HEK293 (cell line): ENCODE measurements around the gene REST.

ENCODE experiments used
- CTCF ChIA-PET: fragments of 350-600 bp; formaldehyde crosslinking; extraction: SDS; loops from one replicate; lab custom pipeline; 2021; ENCODE audit warnings: antibody characterized with exemption; lab: Yijun Ruan, JAX
- POLR2A ChIA-PET: fragments of 300-600 bp; formaldehyde crosslinking; extraction: SDS; loops from one replicate; lab custom pipeline; 2020; ENCODE audit warnings: antibody characterized with exemption, inconsistent platforms; lab: Yijun Ruan, JAX
- H3K27ac ChIP-seq: fragments of 200-500 bp; sonication (Bioruptor generic); 2 replicates; pipeline ENCODE4 v1.5.1; 2014; ENCODE audit warnings: low read depth, low read length, control low read depth, inconsistent platforms; ENCODE audit errors: extremely low read depth
- H3K36me3 ChIP-seq, 2 experiments: fragments of 200-500 bp in 1 of 2; sonication (Bioruptor generic) in 1 of 2; 1 replicate in 1 of 2; 2 replicates in 1 of 2; pipeline ENCODE4 v1.5.1; 2014 to 2017; ENCODE audit warnings: inconsistent platforms in 2 of 2, low read length in 2 of 2; ENCODE audit not compliant: control insufficient read depth in 2 of 2, insufficient read depth in 1 of 2
- H3K4me1 ChIP-seq: fragments of 200-500 bp; sonication (Bioruptor generic); 2 replicates; pipeline ENCODE4 v1.5.1; 2014; ENCODE audit warnings: mild to moderate bottlenecking, low read length, inconsistent platforms; ENCODE audit not compliant: control insufficient read depth, insufficient read depth
- H3K4me3 ChIP-seq: 2 replicates; pipeline ENCODE4 v1.5.1; 2011; ENCODE audit warnings: low read depth, mild to moderate bottlenecking, control low read depth, low read length, moderate library complexity
- H3K9me3 ChIP-seq: fragments of 200-500 bp; sonication (Bioruptor generic); 2 replicates; pipeline ENCODE4 v1.5.1; 2014; ENCODE audit warnings: low read depth, low read length, inconsistent platforms; ENCODE audit not compliant: control insufficient read depth, insufficient read depth
- MYNN ChIP-seq: fragments of 450-650 bp; formaldehyde crosslinking; IDR thresholded peaks from 2 replicates; pipeline ENCODE4 v1.5.1; 2016; ENCODE audit warnings: missing biosample characterization, missing genetic modification characterization, borderline replicate concordance
- SP2 ChIP-seq: fragments of 450-650 bp; formaldehyde crosslinking; IDR thresholded peaks from 2 replicates; pipeline ENCODE4 v1.5.1; 2016; ENCODE audit warnings: missing biosample characterization, missing genetic modification characterization
- TRIM28 ChIP-seq: IDR thresholded peaks from 2 replicates; pipeline ENCODE4 v1.6.1; 2011; ENCODE audit warnings: low read length, control low read depth, borderline replicate concordance
- WT1 ChIP-seq: fragments of 450-650 bp; formaldehyde crosslinking; IDR thresholded peaks from 2 replicates; pipeline ENCODE4 v1.5.1; 2016; ENCODE audit warnings: missing biosample characterization, missing genetic modification characterization
- ZBTB8A ChIP-seq: fragments of 450-650 bp; formaldehyde crosslinking; IDR thresholded peaks from 2 replicates; pipeline ENCODE4 v1.5.1; 2016; ENCODE audit warnings: missing biosample characterization, missing genetic modification characterization
- ZIC2 ChIP-seq: fragments of 450-650 bp; formaldehyde crosslinking; IDR thresholded peaks from 2 replicates; pipeline ENCODE4 v1.5.1; 2016; ENCODE audit warnings: missing biosample characterization, missing genetic modification characterization
- ZNF132 ChIP-seq: fragments of 450-650 bp; formaldehyde crosslinking; IDR thresholded peaks from 2 replicates; pipeline ENCODE4 v1.5.1; 2017; ENCODE audit warnings: missing biosample characterization, missing genetic modification characterization, borderline replicate concordance
- ZNF211 ChIP-seq: fragments of 450-650 bp; formaldehyde crosslinking; IDR thresholded peaks from 2 replicates; pipeline ENCODE4 v1.5.1; 2016; ENCODE audit warnings: low read depth, missing biosample characterization, missing genetic modification characterization
- ZNF335 ChIP-seq: fragments of 450-650 bp; formaldehyde crosslinking; conservative IDR thresholded peaks from 2 replicates; pipeline ENCODE4 v1.5.1; 2016; ENCODE audit warnings: missing biosample characterization, missing genetic modification characterization
- ZNF571 ChIP-seq: fragments of 450-650 bp; formaldehyde crosslinking; IDR thresholded peaks from 2 replicates; pipeline ENCODE4 v1.5.0; 2017; ENCODE audit warnings: missing biosample characterization, missing genetic modification characterization
- ZNF626 ChIP-seq: fragments of 450-650 bp; sonication (Bioruptor Pico); formaldehyde crosslinking; IDR thresholded peaks from 2 replicates; pipeline ENCODE4 v1.5.1; 2018; ENCODE audit warnings: missing biosample characterization, missing genetic modification characterization, inconsistent platforms
- ZNF670 ChIP-seq: fragments of 450-650 bp; formaldehyde crosslinking; IDR thresholded peaks from 2 replicates; pipeline ENCODE4 v1.5.1; 2016; ENCODE audit warnings: missing biosample characterization, missing genetic modification characterization, low read depth
- ZNF843 ChIP-seq: fragments of 450-650 bp; formaldehyde crosslinking; IDR thresholded peaks from 2 replicates; pipeline ENCODE4 v1.5.1; 2016; ENCODE audit warnings: missing biosample characterization, missing genetic modification characterization
- TF ChIP-seq, protein P1 (sequence below): fragments of 450-650 bp; formaldehyde crosslinking; IDR thresholded peaks from 2 replicates; pipeline ENCODE4 v1.5.1; 2016; ENCODE audit warnings: missing biosample characterization, missing genetic modification characterization
- TF ChIP-seq, protein P2 (sequence below): fragments of 450-650 bp; formaldehyde crosslinking; IDR thresholded peaks from 2 replicates; pipeline ENCODE4 v1.5.1; 2016; ENCODE audit warnings: missing biosample characterization, missing genetic modification characterization
- TF ChIP-seq, protein P3 (sequence below): fragments of 450-650 bp; formaldehyde crosslinking; IDR thresholded peaks from 2 replicates; pipeline ENCODE4 v1.5.1; 2017; ENCODE audit warnings: missing biosample characterization, missing genetic modification characterization
- TF ChIP-seq, protein P4 (sequence below): fragments of 450-650 bp; IDR thresholded peaks from 2 replicates; pipeline ENCODE4 v1.5.1; 2018; ENCODE audit warnings: missing biosample characterization, mild to moderate bottlenecking, missing genetic modification characterization
- TF ChIP-seq, protein P5 (sequence below): fragments of 450-650 bp; formaldehyde crosslinking; IDR thresholded peaks from 2 replicates; pipeline ENCODE4 v1.5.1; 2016; ENCODE audit warnings: missing biosample characterization, missing genetic modification characterization

The REST gene

DNA sequence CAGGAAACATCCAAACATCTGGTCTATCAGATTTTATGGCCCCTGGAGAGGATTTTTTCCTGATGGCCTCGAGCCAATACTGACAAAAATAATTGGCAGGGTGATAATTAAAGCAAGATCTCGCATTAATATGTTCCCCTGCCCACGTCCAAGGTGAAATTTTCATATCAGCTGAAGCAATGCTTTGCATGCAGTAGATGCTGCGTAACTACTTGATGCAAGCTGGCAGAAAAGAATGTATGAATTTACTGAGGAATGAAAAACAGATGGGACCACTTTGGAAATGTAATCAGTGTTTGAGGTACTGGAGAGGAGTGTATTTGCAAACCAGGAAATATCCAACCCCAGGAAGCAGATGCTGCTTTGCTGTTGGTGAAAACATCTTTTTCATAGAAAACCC lies 36.8 kb upstream of the REST start:
- no peaks in the 10 kb centered on the region for H3K36me3 ChIP-seq
- CTCF ChIA-PET, result no interaction called here
- TF ChIP-seq ZNF670 (tag by site-specific recombination), result no peak
- TF ChIP-seq, protein P1, sequence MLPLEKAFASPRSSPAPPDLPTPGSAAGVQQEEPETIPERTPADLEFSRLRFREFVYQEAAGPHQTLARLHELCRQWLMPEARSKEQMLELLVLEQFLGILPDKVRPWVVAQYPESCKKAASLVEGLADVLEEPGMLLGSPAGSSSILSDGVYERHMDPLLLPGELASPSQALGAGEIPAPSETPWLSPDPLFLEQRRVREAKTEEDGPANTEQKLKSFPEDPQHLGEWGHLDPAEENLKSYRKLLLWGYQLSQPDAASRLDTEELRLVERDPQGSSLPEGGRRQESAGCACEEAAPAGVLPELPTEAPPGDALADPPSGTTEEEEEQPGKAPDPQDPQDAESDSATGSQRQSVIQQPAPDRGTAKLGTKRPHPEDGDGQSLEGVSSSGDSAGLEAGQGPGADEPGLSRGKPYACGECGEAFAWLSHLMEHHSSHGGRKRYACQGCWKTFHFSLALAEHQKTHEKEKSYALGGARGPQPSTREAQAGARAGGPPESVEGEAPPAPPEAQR (tag by site-specific recombination), result no peak
- no peak for TF ChIP-seq ZNF626
- TF ChIP-seq, protein P2, sequence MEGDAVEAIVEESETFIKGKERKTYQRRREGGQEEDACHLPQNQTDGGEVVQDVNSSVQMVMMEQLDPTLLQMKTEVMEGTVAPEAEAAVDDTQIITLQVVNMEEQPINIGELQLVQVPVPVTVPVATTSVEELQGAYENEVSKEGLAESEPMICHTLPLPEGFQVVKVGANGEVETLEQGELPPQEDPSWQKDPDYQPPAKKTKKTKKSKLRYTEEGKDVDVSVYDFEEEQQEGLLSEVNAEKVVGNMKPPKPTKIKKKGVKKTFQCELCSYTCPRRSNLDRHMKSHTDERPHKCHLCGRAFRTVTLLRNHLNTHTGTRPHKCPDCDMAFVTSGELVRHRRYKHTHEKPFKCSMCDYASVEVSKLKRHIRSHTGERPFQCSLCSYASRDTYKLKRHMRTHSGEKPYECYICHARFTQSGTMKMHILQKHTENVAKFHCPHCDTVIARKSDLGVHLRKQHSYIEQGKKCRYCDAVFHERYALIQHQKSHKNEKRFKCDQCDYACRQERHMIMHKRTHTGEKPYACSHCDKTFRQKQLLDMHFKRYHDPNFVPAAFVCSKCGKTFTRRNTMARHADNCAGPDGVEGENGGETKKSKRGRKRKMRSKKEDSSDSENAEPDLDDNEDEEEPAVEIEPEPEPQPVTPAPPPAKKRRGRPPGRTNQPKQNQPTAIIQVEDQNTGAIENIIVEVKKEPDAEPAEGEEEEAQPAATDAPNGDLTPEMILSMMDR (tag by site-specific recombination), result no peak
- TF ChIP-seq ZNF335 (tag by site-specific recombination), result 0 out of 2 replicates have a peak, but pooled peaks have one; percentile 11
- TF ChIP-seq ZBTB8A (tag by site-specific recombination), result no peak
- no peak for TF ChIP-seq SP2 (tag by site-specific recombination)
- TF ChIP-seq ZNF571, result no peak
- TF ChIP-seq, protein P3, sequence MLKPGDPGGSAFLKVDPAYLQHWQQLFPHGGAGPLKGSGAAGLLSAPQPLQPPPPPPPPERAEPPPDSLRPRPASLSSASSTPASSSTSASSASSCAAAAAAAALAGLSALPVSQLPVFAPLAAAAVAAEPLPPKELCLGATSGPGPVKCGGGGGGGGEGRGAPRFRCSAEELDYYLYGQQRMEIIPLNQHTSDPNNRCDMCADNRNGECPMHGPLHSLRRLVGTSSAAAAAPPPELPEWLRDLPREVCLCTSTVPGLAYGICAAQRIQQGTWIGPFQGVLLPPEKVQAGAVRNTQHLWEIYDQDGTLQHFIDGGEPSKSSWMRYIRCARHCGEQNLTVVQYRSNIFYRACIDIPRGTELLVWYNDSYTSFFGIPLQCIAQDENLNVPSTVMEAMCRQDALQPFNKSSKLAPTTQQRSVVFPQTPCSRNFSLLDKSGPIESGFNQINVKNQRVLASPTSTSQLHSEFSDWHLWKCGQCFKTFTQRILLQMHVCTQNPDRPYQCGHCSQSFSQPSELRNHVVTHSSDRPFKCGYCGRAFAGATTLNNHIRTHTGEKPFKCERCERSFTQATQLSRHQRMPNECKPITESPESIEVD, result peak; percentile 11; the same call in 1 of the 2 replicates
- TF ChIP-seq, protein P4, sequence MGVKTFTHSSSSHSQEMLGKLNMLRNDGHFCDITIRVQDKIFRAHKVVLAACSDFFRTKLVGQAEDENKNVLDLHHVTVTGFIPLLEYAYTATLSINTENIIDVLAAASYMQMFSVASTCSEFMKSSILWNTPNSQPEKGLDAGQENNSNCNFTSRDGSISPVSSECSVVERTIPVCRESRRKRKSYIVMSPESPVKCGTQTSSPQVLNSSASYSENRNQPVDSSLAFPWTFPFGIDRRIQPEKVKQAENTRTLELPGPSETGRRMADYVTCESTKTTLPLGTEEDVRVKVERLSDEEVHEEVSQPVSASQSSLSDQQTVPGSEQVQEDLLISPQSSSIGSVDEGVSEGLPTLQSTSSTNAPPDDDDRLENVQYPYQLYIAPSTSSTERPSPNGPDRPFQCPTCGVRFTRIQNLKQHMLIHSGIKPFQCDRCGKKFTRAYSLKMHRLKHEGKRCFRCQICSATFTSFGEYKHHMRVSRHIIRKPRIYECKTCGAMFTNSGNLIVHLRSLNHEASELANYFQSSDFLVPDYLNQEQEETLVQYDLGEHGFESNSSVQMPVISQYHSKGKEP (tag by site-specific recombination), result peak; percentile 69
- no peak for TF ChIP-seq ZNF132 (tag by site-specific recombination)
- no peak for TF ChIP-seq MYNN
- TF ChIP-seq, protein P5, sequence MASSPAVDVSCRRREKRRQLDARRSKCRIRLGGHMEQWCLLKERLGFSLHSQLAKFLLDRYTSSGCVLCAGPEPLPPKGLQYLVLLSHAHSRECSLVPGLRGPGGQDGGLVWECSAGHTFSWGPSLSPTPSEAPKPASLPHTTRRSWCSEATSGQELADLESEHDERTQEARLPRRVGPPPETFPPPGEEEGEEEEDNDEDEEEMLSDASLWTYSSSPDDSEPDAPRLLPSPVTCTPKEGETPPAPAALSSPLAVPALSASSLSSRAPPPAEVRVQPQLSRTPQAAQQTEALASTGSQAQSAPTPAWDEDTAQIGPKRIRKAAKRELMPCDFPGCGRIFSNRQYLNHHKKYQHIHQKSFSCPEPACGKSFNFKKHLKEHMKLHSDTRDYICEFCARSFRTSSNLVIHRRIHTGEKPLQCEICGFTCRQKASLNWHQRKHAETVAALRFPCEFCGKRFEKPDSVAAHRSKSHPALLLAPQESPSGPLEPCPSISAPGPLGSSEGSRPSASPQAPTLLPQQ (tag by site-specific recombination), result no peak
- no peak for TF ChIP-seq WT1 (tag by site-specific recombination)
- H3K4me1 ChIP-seq, result no peaks in the 10 kb centered on the region
- POLR2A ChIA-PET, result no interaction called here
- H3K4me3 ChIP-seq, result no peak overlapping the region
- no peaks in the 10 kb centered on the region for H3K9me3 ChIP-seq
- no peak overlapping the region for H3K27ac ChIP-seq

DNA sequence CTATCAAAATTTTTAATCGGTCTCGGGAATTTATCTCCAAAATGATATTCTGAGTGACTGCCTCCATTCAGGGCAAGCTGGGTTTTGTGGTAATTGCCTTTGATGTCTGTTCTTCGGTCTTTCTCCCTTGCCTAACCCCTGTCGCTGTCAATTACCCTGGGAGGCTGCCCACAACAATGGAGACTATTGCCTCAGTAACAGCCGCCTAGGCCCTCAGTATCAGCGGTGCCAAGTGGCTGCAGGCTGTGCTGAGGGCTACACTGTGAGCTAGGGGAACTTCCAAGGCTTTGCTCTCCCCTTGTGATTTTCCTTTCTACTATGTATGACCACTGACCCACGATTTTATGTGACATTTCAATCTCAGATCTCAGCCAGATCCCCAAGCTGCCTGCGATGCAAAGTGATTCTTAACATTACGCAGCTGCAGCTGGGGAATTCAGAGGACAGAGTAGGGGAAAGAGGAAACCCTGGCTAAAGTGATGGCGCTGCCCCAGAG lies 36.3 kb upstream of the REST start:
- TF ChIP-seq TRIM28 (peak; percentile 49; the same call in 1 of the 2 replicates), ZIC2 (tag by site-specific recombination) (0 out of 2 replicates have a peak, but pooled peaks have one; percentile 7), ZNF211 (tag by site-specific recombination) (no peak), ZNF843 (no peak)
- TF ChIP-seq, all 188 proteins: peak for 2
- H3K27ac ChIP-seq, result no peak overlapping the region
- ChIA-PET POLR2A (no interaction called here), CTCF (no interaction called here)
- no peak overlapping the region for H3K4me3 ChIP-seq
- no peaks in the 10 kb centered on the region for H3K4me1 ChIP-seq
- no peaks in the 10 kb centered on the region for H3K9me3 ChIP-seq
- no peaks in the 10 kb centered on the region for H3K36me3 ChIP-seq
